DOHH2 (cell line): ENCODE measurements around the gene NEURL1.

Experiments used
- EZH2phosphoT487 ChIP-seq: fragments of 200-600 bp; sonication (generic); IDR thresholded peaks from 2 replicates; pipeline ENCODE4 v1.6.1; 2017; ENCODE audit warnings: borderline replicate concordance, mild to moderate bottlenecking, antibody characterized with exemption, low read length, moderate library complexity, mixed read lengths
- TF ChIP-seq, protein P1 (sequence below): fragments of 200-600 bp; sonication (generic); IDR thresholded peaks from one replicate; pipeline ENCODE4 v1.5.1; 2014; ENCODE audit warnings: antibody characterized with exemption, mild to moderate bottlenecking, low read depth, low read length; ENCODE audit not compliant: poor library complexity, severe bottlenecking

DNA sequence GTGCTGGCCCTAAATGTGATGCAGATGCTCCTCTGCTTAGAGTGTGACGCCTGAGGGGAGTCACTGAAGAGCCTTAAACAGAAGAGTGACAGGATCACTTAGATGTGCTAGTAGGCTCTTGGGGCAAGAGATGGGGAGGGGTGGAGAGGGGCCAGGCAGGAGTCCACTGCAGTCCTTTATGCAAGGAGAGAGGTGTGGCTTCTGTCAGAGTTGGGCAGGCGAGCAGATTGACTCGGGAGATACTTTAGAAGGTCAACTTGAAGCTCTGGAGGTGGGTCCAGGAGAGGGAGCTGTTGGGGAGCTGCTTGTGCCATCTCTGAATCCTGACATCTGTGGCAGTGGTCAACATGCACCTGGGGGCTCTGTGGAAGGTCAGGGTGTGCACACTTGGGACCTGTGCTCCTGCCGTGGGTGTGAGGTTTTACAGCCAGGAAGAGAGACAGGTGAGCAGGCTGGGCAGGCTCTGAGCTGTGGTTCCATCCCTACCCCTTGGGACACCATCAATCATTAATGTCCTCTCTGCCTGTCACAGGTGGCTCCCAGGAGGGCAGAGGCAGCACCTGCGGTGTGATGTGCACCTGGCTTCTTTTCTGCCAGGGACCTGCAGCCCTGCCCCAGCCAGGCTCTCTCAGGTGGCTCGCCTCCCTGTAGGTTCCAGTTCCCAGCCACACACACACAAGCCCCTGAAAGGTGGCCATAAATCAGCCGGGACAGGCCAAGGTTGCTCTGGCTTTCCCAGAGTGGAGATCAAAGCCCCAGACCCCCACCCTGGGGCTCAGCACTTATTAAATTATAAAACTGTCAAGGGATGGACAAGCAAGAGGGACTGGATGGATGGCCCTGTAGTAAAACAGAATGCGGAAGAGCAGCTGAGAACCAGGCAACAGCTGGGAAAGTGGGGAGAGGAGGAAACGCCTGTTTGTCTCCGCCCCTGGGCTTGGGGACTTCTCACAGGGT is 14.0 kb downstream of the NEURL1 start:
- TF ChIP-seq, protein P1, sequence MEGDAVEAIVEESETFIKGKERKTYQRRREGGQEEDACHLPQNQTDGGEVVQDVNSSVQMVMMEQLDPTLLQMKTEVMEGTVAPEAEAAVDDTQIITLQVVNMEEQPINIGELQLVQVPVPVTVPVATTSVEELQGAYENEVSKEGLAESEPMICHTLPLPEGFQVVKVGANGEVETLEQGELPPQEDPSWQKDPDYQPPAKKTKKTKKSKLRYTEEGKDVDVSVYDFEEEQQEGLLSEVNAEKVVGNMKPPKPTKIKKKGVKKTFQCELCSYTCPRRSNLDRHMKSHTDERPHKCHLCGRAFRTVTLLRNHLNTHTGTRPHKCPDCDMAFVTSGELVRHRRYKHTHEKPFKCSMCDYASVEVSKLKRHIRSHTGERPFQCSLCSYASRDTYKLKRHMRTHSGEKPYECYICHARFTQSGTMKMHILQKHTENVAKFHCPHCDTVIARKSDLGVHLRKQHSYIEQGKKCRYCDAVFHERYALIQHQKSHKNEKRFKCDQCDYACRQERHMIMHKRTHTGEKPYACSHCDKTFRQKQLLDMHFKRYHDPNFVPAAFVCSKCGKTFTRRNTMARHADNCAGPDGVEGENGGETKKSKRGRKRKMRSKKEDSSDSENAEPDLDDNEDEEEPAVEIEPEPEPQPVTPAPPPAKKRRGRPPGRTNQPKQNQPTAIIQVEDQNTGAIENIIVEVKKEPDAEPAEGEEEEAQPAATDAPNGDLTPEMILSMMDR, result no peak
- TF ChIP-seq EZH2phosphoT487, result no peak
